ENCODE data around the gene RASL11B. TPM values are rescaled to one million over a fixed set of nuclear protein-coding genes. Genes with fewer than 3 reads are reported as not detected.

RASL11B gene
- total RNA-seq, 1 experiment from 2014 or later: 0.20 TPM

DNA sequence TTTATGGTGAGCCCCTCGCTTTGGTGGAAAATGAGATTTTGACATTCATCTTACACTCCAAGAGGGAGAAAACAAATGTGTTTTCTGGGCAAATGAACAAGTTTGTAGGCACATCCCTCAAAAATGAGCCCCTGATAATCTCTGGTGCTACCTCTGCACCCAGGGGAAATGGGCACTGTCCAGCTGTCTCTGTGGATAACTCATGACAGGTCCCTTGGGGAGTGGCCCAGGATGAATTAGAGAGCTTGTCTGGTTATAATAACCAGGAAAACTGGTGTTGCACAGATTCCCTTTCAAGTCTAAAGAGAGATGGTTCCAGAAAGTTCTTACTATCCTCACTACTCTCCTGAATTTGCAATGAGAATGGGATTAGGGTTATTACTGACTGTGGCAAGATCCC, 7.5 kb downstream of the RASL11B start:
- no peak for DNase-seq (ENCODE audit: extremely low read depth, low read depth)

- DNase-seq (ENCODE audit: extremely low read depth, low read depth): no peak
Measured at GRCh38 chr4:52870225-52870624, 8.1 kb downstream of the RASL11B start.

- DNase-seq (ENCODE audit: extremely low read depth, low read depth): no peak
Measured at GRCh38 chr4:52873191-52873590, 11.1 kb downstream of the RASL11B start.

GRCh38 chr4:52873861-52874343, 11.8 kb downstream of the RASL11B start:
- no peak for DNase-seq (ENCODE audit: extremely low read depth, low read depth)

DNA sequence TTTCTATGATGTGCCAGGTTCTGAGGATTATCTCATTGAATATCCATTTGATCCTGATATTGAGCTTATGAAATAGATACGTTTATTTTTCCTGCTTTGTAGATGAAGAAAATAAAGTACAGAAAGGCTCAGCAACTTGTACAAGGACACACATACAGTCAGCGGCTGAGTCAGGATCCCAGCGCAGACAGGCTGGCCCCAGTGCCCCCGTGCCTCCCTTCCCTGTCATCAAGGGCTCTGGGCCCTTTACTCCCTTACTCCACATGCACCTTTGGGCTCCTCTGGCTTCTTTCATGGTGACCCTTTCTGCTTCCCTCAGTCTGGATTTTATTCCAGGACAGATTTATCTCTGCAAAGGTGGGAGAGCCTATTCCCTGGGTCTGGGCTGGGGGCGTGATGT, 12.8 kb downstream of the RASL11B start:
- no peak for DNase-seq (ENCODE audit: extremely low read depth, low read depth)

DNA sequence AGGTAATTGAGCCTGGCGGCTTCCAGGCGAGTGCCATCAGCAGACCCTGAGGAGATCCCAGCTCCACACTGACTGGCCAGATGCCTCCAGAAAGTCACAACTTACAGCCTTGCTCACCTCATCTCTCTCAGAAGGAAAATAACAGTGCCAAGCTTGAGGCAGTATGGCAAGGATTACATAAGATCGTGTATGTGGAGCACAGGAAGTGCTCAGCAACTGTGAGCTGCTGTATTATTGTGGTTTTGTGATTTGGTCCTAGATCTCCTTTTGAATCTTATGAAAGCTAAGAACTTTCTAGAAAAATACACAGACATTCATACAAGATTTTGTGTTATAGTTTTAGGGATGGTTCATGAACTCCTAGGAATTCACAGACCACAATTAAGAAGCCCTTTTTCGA, 14.0 kb downstream of the RASL11B start:
- DNase-seq (ENCODE audit: extremely low read depth, low read depth): no peak

DNA sequence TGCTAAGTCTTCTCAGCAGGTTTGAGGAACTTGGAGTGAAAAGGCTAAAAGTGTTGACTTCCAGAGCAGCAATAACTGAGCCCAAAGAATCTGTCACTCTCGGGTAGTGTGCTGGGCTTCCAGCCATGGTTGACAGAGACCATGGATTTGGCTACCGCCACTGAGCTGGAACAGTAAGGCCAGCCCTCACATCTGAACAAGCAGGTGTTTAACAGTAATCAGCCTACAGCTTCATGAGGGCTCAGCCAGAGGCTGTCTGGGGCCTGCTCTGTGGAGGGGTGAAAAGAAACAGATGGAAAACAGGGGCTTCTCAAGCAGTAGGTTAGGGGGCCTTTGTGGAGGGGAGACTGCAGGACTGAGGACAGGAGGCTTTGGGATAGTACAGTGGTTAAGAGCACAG, 14.9 kb downstream of the RASL11B start:
- DNase-seq (ENCODE audit: extremely low read depth, low read depth): no peak

GRCh38 chr4:52877694-52878093, 15.6 kb downstream of the RASL11B start:
- DNase-seq (ENCODE audit: extremely low read depth, low read depth): no peak

- no peak for DNase-seq (ENCODE audit: extremely low read depth, low read depth)
Measured at GRCh38 chr4:52879471-52879870, 17.4 kb downstream of the RASL11B start.

DNA sequence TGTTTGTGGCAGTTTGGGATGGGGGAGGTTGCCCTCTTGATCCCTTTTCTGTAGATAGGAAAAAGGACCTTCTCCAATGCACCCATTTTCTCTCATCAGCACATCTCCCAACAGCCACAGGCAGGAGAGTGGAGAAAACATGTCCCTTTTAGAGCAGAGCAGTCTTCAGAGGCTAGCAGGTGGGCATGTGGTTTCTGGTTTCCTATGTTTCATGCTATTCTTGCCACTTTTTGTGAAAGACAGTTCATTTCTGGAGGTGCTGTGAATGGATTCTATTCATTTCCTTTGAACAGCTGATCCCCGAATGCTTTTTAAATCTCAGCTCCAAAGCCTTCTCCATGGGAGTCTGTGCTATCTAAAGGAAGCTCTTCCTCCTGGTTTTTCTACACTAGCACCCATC, 18.9 kb downstream of the RASL11B start:
- no peak for DNase-seq (ENCODE audit: extremely low read depth, low read depth)

GRCh38 chr4:52883183-52883621, 21.1 kb downstream of the RASL11B start:
- no peak for DNase-seq (ENCODE audit: extremely low read depth, low read depth)

DNA sequence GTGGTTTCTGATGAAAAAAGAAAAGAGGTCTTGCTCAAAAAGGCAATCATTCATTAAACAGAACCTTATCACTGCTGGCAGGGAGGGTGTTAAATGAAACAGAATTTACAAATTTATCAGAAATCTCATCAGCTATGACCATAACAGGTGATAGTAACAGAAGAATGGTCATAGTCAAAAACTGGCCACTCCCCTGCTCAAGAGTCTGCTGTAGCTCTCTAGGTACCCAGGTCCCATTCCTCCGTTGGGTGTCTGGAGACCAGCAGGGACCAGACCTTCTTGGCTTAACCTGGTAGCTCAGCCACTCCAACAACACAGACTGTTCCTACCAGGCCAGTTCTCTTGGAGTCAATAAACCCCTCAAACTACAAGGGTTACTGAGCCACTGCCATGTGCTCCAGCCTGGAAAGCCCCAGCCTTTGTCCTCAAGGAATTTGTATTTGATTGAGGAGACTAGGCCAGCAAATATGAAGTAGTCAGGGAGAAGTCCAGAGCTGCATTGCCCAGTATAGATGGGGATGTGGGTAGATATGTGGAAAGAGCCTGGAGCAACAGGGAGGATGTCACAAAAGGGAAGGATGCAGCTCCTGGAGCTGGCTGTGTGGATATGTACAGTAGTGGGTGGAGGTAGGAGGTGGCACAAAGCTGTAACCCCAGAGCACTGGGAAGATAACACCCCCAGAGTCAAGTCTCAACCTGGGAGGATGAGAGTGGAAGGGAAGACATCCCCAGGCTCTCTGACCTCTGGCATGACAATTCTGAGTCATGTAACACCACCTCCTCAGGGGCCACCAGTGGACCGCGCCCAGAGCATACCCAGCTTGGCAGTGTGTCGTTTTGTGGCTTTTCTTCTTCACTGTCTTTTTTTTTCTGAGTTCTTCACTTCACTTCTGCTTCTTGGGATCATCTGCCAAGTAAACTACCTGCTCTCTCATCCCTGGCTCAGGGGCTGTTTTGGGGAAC, 21.9 kb downstream of the RASL11B start:
- no peak for DNase-seq (ENCODE audit: extremely low read depth, low read depth)

DNA sequence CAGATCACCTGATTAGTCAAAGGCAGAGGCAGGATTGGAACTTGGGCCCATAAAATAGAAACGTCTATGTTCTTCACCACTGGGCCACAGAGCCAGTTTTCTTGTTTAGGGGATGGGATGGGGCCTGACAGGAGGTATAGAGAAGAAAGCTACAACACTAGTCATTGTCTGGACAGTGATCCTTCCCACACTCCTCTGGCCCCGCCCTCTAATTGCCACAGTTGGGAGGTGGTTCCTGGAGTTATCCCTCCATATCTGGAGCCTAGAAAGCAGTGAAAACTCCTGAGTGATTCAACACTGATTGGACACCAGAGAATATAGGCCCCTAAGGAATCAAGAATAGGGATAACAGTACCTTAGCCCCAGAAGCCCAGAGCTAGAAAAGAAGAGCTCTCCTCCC, 22.9 kb downstream of the RASL11B start:
- DNase-seq (ENCODE audit: extremely low read depth, low read depth): no peak

- no peak for DNase-seq (ENCODE audit: extremely low read depth, low read depth)
Measured at GRCh38 chr4:52889354-52889753, 27.2 kb downstream of the RASL11B start.

GRCh38 chr4:52889778-52890520, 27.8 kb downstream of the RASL11B start:
- no peak for DNase-seq (ENCODE audit: extremely low read depth, low read depth)

DNA sequence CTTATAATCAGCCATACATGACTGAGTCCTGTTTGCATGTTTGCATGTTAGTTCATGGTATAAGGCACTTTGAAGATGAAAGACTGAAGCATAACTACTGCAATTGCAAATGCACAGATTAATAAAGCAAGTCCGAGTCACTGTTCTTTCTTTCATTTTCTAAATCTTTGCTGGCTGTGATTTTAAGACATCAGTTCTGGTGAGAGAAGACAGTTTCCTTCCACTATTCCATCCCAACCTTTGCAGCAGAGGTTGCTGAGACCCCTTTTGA, 28.3 kb downstream of the RASL11B start:
- DNase-seq (ENCODE audit: extremely low read depth, low read depth): no peak

DNA sequence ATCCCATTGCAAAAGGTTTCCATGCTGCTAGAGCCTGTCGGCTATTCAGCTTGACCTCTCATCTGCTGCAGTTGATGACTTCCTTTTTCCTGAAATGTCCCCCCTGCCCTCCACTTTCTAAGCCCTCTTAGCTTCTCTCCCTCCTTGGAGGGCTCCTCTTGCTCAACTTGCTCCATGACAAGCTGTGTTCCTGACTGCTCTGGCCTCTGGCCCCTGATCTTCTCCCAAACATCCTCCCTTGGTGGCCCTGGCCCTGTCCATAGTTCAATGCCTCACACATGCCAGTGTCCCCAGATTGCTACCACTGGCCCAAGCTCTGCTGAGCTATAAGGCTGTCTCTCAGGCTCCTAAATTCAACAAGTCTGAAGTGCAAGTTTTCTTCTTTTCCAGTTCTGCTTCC, 29.6 kb downstream of the RASL11B start:
- DNase-seq (ENCODE audit: extremely low read depth, low read depth): no peak

- DNase-seq (ENCODE audit: extremely low read depth, low read depth): no peak
Measured at GRCh38 chr4:52892880-52893279, 30.8 kb downstream of the RASL11B start.

DNA sequence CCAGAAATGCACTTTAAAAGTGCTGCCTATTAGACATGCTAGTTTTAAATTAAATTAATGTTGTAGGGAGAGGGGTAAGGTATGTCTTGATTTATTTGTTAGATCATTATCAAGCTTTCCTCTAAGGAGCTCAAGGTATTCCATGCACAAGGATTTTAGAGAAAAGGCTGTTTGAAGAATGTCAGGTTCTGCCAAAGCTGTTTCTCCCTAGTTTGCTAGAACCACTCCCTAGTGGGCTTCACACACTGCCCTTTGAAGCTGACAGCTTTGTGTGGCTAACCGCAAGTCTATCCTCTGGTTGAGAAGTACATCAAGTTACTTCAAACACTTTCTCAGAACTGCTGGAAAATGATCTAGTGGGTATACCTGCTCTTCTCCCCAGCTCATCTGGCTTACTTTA, 32.3 kb downstream of the RASL11B start:
- DNase-seq (ENCODE audit: extremely low read depth, low read depth): no peak

DNA sequence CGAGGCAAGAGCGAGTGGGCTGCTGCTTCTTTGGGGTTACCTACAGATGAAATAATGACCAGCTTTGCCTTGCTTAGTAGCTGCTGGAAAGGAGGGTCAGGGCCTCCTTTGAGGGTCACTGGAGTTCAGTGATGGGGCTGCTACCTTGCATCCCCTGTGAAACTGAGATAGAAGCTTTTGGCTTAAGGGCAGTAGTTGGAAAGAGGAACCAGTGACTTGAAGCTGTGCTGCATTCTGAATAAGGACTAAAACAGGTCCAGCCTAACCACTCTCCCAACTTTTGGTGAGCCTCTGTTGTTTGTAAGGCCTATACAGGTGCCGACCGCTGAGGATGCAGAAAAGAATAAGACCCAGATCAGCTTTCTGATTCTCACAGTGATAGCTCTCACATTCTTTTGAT, 41.2 kb downstream of the RASL11B start:
- DNase-seq (ENCODE audit: extremely low read depth, low read depth): no peak

- no peak for DNase-seq (ENCODE audit: extremely low read depth, low read depth)
Measured at GRCh38 chr4:52904421-52904820, 42.3 kb downstream of the RASL11B start.

DNA sequence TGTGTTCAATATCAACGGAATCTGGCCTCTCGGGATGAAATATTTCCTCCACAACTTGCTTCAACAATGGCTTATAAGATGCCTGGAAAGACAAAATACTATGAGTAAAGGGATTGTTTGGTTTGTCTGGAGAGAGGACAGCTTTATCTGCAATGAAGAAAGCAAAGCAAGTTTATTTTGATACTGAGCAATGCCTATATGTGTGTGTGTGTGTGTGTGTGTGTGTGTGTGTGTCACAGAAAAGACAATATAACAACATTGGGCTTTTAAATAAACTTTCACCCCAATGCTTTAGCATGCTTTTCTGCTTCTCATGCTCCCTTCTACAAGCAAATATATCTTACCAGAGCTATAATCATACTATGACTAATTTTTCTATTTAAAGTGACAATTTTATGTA, 45.4 kb downstream of the RASL11B start:
- DNase-seq (ENCODE audit: extremely low read depth, low read depth): no peak

All from NCI-H460 (cell line).